B cell (primary cell): ENCODE data around the gene TP53AIP1. TPM values are rescaled to one million over a fixed set of nuclear protein-coding genes. Genes with fewer than 3 reads are reported as not detected.

Source experiments
- ATAC-seq: fragments of 200-7000 bp; cut with Tn5 transposase; one replicate; pipeline ENCODE4 v1.10.0; 2021; ENCODE audit warnings: low read depth, mild to moderate bottlenecking, moderate number of reproducible peaks, moderate library complexity
- CTCF ChIA-PET: fragments of 350-600 bp; sonication (Branson Sonifier 250); formaldehyde crosslinking; loops from one replicate; lab custom pipeline; 2021; ENCODE audit warnings: antibody characterized with exemption, inconsistent platforms; lab: Charles Lee
- POLR2A ChIA-PET: fragments of 350-600 bp; sonication (Branson Sonifier 250); formaldehyde crosslinking; loops from one replicate; lab custom pipeline; 2021; ENCODE audit warnings: antibody characterized with exemption; lab: Charles Lee
- DNase-seq: peaks from one replicate; pipeline ENCODE4 v3.0.0; 2013
- H2AFZ ChIP-seq: 2 replicates; pipeline ENCODE4 v1.6.1; 2012; ENCODE audit warnings: mild to moderate bottlenecking, low read depth, low read length; ENCODE audit not compliant: insufficient read depth, poor library complexity, severe bottlenecking
- H3K27ac ChIP-seq, 2 donors: 1 replicate in 1 of 2; 2 replicates in 1 of 2; pipeline ENCODE4 v1.5.1; 2012 to 2013; ENCODE audit warnings: low read length in 2 of 2, mild to moderate bottlenecking in 2 of 2, moderate library complexity in 1 of 2
- H3K27me3 ChIP-seq, 4 experiments: fragments of 200-600 bp in 1 of 4; sonication (generic) in 1 of 4; replicated peaks in 1 of 4; 1 replicate in 2 of 4; 2 replicates in 2 of 4; pipeline versions ENCODE4 v1.6.1 to v1.7.0; 2013 to 2016; ENCODE audit warnings: low read length in 3 of 4, mild to moderate bottlenecking in 2 of 4, mixed read lengths in 1 of 4, moderate library complexity in 1 of 4; ENCODE audit not compliant: insufficient read depth in 4 of 4, control insufficient read depth in 3 of 4; ENCODE audit errors: control extremely low read depth in 1 of 4
- H3K36me3 ChIP-seq, 2 experiments: replicated peaks in 1 of 2; 1 replicate in 1 of 2; 2 replicates in 1 of 2; pipeline versions ENCODE4 v1.6.1 to v1.7.1; 2013; ENCODE audit warnings: low read length in 1 of 2; ENCODE audit not compliant: insufficient read depth in 2 of 2, control insufficient read depth in 1 of 2; ENCODE audit errors: control extremely low read depth in 1 of 2, extremely low read depth in 1 of 2
- H3K4me1 ChIP-seq, 2 donors: fragments of 200-600 bp in 1 of 2; sonication (generic) in 1 of 2; 1 replicate in 1 of 2; 2 replicates in 1 of 2; pipeline versions ENCODE4 v1.5.1 to v1.6.1; 2013 to 2017; ENCODE audit warnings: low read length in 2 of 2; ENCODE audit not compliant: control insufficient read depth in 2 of 2, insufficient read depth in 2 of 2
- H3K4me2 ChIP-seq: replicated peaks from 2 replicates; pipeline ENCODE3; 2012; ENCODE audit warnings: mild to moderate bottlenecking, low read depth, low read length; ENCODE audit not compliant: poor library complexity, severe bottlenecking
- H3K4me3 ChIP-seq, 5 experiments: fragments of 200-600 bp in 1 of 5; sonication (generic) in 1 of 5; 1 replicate in 3 of 5; 2 replicates in 2 of 5; pipeline versions ENCODE4 v1.5.1 to v1.7.0; 2011 to 2016; ENCODE audit warnings: low read length in 4 of 5, mild to moderate bottlenecking in 4 of 5, low read depth in 2 of 5, control low read depth in 1 of 5, moderate library complexity in 1 of 5; ENCODE audit not compliant: insufficient read depth in 1 of 5; ENCODE audit errors: control extremely low read depth in 1 of 5, extremely low read depth in 1 of 5
- H3K79me2 ChIP-seq: fragments of 200-600 bp; sonication (generic); one replicate; pipeline ENCODE4 v1.6.0; 2016; ENCODE audit warnings: low read length; ENCODE audit not compliant: control insufficient read depth, insufficient read depth
- H3K9ac ChIP-seq: fragments of 200-600 bp; sonication (generic); 2 replicates; pipeline ENCODE4 v1.6.1; 2017; ENCODE audit warnings: mild to moderate bottlenecking, low read length, moderate library complexity
- H3K9me3 ChIP-seq, 3 donors: one replicate each; pipeline versions ENCODE4 v1.6.1 to v1.7.1; 2013; ENCODE audit warnings: low read length in 2 of 3; ENCODE audit not compliant: control insufficient read depth in 2 of 3, insufficient read depth in 1 of 3; ENCODE audit errors: control extremely low read depth in 1 of 3
- H4K20me1 ChIP-seq: 2 replicates; pipeline ENCODE4 v1.6.0; 2012; ENCODE audit warnings: mild to moderate bottlenecking, low read length; ENCODE audit not compliant: insufficient read depth, control insufficient read depth, poor library complexity, severe bottlenecking
- H3K27ac Mint-ChIP-seq: one replicate; pipeline ENCODE4 v1.8.0; 2021; ENCODE audit warnings: mixed read lengths
- H3K27me3 Mint-ChIP-seq: one replicate; pipeline ENCODE4 v1.8.0; 2021; ENCODE audit warnings: mixed read lengths
- H3K4me1 Mint-ChIP-seq: one replicate; pipeline ENCODE4 v1.8.0; 2021; ENCODE audit warnings: mixed read lengths
- H3K4me3 Mint-ChIP-seq: one replicate; pipeline ENCODE4 v1.8.0; 2021; ENCODE audit warnings: mixed read lengths
- H3K9me3 Mint-ChIP-seq: one replicate; pipeline ENCODE4 v1.8.0; 2022; ENCODE audit warnings: mixed read lengths; ENCODE audit not compliant: insufficient read depth
- EZH2 ChIP-seq: IDR thresholded peaks from 2 replicates; pipeline ENCODE4 v1.6.1; 2012; ENCODE audit warnings: borderline replicate concordance, low read depth, mild to moderate bottlenecking, moderate library complexity, low read length; ENCODE audit not compliant: insufficient read depth, poor library complexity, severe bottlenecking
- WGBS: methylation state at CpG from one replicate; pipeline ENCODE4 v1.1.5; 2013; ENCODE audit warnings: missing lambda C conversion rate; ENCODE audit not compliant: insufficient coverage; 5-methylcytosine and 5-hydroxymethylcytosine counted together
- intact Hi-C: fragments of 100-400 bp; cut with micrococcal nuclease; formaldehyde crosslinking; loops from one replicate; pipeline ENCODE4 v1.10.0; 2022
- polyA plus RNA-seq: library from polyadenylated mRNA; depleted of rRNA; stranded (reverse); fragments of >200 nt; gene quantifications from 2 replicates; pipeline ENCODE4 v1.2.3, GENCODE V29; 2012
- total RNA-seq, 2 donors: library from RNA; stranded (reverse); fragments of 120-200 nt in 1 of 2; gene quantifications; 1 replicate in 1 of 2; 2 replicates in 1 of 2; pipeline versions ENCODE4 v1.2.3 to v1.2.4, GENCODE V29; 2013 to 2022
- TF ChIP-seq, protein P1 (sequence below): fragments of 200-600 bp; IDR thresholded peaks from one replicate; pipeline ENCODE4 v1.8.0; 2022; ENCODE audit warnings: antibody characterized with exemption, mild to moderate bottlenecking

TP53AIP1 gene
- total and polyA plus RNA-seq, 2 donors (not counting 1 experiment from before 2014, with no cell fraction given): 0.04 to 0.12 TPM

DNA sequence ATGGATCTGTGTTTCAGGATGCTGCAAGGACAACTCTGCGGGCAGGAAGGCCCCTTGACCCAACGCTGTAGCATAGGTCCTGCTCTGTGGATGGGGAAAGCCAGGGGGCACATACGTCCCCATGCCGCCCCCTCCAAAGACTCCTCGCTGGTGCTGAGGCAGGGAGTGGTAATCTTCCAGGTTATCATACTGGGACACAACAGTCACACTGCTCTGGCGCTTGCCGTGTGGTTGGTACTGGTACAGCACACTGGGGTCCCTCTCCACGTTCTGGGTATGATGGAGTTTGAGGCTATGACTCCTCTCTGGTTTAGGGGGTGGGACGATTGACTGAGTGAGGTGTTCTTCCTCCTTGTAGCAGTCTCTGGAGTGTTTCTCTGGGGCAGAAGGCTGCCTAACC is 26.2 kb upstream of the TP53AIP1 start:
- Histone ChIP-seq H4K20me1 (no peaks in the 10 kb centered on the region), H3K36me3 (peaks cover 5 to 10% of the 10 kb centered on the region in 2 experiments), H3K9ac (no peak overlapping the region), H3K27me3 (no peaks in the 10 kb centered on the region), H2AFZ (no peak overlapping the region), H3K27ac (no peak overlapping the region), H3K4me2 (no peak overlapping the region), H3K4me1 (peaks cover 6 to 7% of the 10 kb centered on the region in 2 donors), H3K4me3 (no peak overlapping the region), H3K9me3 (no peaks in the 10 kb centered on the region), H3K79me2 (no peaks in the 10 kb centered on the region)
- ATAC-seq: no peak
- POLR2A ChIA-PET: no interaction called here
- Mint-ChIP-seq H3K4me1 (peaks cover 12% of the 10 kb centered on the region), H3K27ac (no peak overlapping the region), H3K9me3 (no peaks in the 10 kb centered on the region), H3K4me3 (no peak overlapping the region), H3K27me3 (peaks cover 6% of the 10 kb centered on the region)
- intact Hi-C loops: no loop called here
- WGBS: 94% methylated on average over 9 of the region's 9 CpGs
- TF ChIP-seq EZH2: no peak
- TF ChIP-seq, protein P1, sequence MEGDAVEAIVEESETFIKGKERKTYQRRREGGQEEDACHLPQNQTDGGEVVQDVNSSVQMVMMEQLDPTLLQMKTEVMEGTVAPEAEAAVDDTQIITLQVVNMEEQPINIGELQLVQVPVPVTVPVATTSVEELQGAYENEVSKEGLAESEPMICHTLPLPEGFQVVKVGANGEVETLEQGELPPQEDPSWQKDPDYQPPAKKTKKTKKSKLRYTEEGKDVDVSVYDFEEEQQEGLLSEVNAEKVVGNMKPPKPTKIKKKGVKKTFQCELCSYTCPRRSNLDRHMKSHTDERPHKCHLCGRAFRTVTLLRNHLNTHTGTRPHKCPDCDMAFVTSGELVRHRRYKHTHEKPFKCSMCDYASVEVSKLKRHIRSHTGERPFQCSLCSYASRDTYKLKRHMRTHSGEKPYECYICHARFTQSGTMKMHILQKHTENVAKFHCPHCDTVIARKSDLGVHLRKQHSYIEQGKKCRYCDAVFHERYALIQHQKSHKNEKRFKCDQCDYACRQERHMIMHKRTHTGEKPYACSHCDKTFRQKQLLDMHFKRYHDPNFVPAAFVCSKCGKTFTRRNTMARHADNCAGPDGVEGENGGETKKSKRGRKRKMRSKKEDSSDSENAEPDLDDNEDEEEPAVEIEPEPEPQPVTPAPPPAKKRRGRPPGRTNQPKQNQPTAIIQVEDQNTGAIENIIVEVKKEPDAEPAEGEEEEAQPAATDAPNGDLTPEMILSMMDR: no peak
- no peak for DNase-seq
- CTCF ChIA-PET: no interaction called here

DNA sequence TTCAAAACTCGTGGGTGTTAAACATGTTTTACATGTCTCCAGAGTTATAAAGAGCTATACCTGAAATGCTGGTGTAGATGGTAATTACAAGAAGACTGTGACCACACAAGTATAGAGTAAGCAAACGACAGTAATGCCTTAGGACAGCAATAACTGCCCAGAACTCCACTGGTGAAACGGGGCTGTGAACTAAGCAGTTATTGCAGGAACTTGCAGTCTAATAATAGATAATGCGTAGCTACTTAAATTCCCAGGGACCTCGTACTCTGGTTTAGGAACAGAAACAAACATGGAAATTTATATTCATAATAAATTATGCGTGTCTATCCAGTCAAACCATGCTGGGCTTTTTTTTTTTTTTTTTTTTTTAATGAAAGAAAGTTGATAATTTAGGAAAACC is 24.9 kb upstream of the TP53AIP1 start:
- H3K9me3 ChIP-seq: no peaks in the 10 kb centered on the region
- ChIA-PET POLR2A (no interaction called here), CTCF (interaction anchor here (1.5 kb wide), 1 partner anchor 11 kb away, joined by 5 read pairs; no protein-coding TSS in a partner anchor)
- Mint-ChIP-seq H3K27ac (no peak overlapping the region), H3K4me1 (peaks cover 12% of the 10 kb centered on the region), H3K4me3 (no peak overlapping the region), H3K27me3 (peaks cover 6% of the 10 kb centered on the region), H3K9me3 (no peaks in the 10 kb centered on the region)
- WGBS: 92% methylated on average over 2 of the region's 6 CpGs
- no peak for ATAC-seq
- H3K79me2 ChIP-seq: no peaks in the 10 kb centered on the region
- no peaks in the 10 kb centered on the region for H3K27me3 ChIP-seq
- intact Hi-C loops: no loop called here
- H4K20me1 ChIP-seq: no peaks in the 10 kb centered on the region
- DNase-seq: no peak
- H3K36me3 ChIP-seq: peaks cover 5 to 6% of the 10 kb centered on the region in 2 experiments
- H3K9ac ChIP-seq: no peak overlapping the region
- peaks cover 6 to 7% of the 10 kb centered on the region in 2 donors for H3K4me1 ChIP-seq
- no peak overlapping the region for H2AFZ ChIP-seq
- H3K4me3 ChIP-seq: no peak overlapping the region
- H3K27ac ChIP-seq: no peak overlapping the region
- no peak overlapping the region for H3K4me2 ChIP-seq
- TF ChIP-seq, protein P1: no peak
- no peak for TF ChIP-seq EZH2
